Mucosa of gallbladder (tissue), 1 donor: Measurements from ENCODE around the gene CBX7. TPM values are rescaled to one million over a fixed set of nuclear protein-coding genes. Genes with fewer than 3 reads are reported as not detected.

Source experiments
- DNase-seq: peaks from one replicate; pipeline ENCODE4 v3.0.0-alpha.2; 2020; ENCODE audit warnings: low spot score
- total RNA-seq: library from RNA; stranded (reverse); gene quantifications from one replicate; pipeline ENCODE4 v1.2.1, GENCODE V29; 2021
- donor health status: DM: no; HTN: no; CAD: no.

The CBX7 gene
- total RNA-seq, 1 donor from 2014 or later: 76.5 TPM

DNA sequence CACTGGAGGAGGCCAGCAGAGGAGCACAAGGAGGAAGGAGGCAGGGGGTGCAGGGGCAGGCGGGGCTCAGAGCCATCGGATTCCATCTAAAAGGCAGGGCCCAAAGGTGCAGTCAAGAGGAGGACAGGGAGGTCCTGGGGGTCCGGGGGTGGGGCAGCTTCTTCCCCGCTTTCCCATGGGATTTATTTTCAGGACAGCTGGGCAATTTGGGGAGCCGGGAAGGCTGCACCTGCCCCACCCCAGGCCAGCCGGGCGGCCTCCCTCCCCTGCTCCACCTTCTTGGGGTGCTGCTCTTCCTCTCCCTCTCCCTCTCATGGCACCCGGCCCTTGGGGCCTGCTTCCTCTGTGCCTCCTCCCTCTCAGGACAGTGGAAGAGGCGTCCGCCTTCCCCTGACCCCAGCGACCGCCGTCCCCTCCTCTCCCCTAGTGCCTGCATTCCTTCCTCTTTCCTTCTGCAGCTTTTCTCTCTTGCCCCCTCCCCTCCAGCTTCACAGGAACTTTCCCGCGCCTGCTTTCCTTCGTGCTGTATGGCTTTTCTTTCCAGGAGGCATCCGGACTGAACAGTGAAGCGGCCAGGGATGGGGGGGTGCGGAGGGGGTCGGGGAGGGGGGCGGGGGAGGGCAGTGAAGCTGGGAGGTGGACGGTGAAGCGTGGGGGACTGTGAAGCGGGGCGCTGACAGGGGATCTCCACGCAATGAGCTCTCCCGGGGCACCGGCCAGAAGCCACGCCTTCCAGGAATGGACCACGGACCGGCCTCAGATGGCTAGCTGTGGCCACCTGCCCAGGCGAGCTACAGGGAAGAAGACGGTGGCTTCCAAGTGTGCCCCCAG is 28.5 kb downstream of the CBX7 start:
- DNase-seq: no peak

DNA sequence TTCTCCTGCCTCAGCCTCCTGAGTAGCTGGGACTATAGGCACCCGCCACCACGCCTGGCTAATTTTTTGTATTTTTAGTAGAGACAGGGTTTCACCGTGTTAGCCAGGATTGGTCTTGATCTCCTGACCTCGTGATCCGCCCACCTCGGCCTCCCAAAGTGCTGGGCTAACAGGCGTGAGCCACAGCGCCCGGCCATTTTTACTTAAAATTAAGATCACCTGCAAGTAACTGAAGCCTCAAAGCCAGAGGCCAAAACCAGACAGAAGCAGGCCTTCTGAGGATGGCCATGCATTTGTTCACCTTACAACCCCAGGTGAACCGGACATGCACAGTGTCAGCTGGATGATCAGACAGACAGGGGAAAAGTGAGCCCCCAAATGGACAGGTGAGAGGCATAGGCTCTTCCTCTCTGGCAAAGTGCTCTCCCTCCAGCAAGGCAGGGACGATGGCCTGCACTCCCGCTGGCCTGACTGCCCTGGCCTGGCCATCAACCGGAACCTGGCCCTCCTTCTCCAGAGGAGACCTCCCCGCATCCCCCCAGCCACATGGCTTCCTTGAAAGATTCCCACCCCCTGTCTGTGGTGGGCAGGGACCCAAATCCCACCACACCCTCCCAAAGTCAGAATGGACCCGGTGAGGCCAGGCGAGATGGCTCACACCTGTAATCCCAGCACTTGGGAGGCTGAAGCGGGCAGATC is 29.6 kb downstream of the CBX7 start:
- DNase-seq: no peak

DNA sequence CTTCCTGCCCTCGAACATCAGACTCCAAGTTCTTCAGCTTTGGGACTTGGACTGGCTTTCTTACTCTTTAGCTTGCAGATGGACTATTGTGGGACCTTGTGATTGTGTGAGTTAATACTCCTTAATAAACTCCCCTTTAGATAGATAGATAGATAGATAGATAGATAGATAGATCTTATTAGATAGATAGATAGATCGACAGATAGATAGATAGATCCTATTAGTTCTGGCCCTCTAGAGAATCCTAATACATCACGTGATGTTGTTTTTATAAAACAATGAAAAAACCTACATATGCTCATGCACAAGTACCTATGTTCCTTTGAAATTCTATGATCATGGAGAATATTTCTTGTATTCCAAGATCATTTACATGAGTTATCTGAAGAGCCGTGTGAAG is 31.5 kb downstream of the CBX7 start:
- DNase-seq: no peak

DNA sequence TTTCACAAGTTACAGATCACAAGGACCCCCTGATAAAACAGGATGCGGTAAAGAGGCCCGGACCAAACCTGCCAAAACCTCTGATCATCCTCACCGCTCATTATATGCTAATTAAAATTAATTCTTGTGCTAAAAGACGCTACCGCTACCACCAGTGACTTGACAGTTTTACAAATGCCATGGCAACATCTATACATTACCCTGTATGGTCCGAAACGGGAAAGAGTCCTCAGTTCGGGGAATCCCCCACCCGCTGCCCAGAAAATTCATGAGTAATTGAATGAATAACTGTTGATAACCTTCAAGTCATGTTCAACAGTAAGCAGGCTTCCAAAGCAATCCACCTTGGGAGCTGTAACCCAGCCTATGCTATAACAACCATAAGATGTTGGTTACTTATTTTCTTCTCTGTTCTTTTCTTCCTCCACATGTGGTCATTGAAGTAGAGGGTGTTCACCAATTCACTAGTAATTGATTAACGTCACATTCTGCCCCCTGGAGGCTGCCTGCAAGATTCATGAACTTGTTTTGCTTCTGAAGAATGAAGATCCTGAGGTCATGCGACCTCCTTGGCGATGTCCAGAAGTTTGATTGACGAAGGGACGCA is 34.8 kb downstream of the CBX7 start:
- peak; percentile 74 for DNase-seq

DNA sequence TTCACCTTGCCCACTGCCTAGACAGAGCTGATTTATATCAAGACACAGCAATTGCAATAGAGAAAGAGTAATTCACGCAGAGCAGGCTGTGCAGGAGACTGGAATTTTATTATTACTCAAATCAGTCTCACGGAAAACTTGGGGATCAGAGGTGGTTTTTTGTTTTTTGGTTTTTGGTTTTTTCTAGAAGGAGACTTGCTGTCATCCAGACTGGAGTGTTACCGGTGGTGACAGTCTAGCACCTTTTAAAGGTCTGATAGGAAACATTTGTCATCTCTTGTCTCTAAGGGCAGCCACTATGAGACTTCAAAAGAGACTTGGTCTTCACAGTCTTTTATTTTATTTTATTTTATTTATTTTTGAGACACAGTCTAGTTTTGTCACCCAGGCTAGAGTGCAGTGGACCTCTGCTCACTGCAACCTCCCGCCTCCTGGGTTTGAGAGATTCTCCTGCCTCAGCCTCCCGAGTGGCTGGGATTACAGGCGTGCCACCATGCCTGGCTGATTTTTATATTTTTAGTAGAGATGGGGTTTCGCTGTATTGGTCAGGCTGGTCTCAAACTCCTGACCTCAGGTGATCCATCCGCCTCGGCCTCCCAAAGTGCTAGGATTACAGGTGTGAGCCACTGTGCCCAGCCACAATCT is 36.4 kb downstream of the CBX7 start:
- no peak for DNase-seq

DNA sequence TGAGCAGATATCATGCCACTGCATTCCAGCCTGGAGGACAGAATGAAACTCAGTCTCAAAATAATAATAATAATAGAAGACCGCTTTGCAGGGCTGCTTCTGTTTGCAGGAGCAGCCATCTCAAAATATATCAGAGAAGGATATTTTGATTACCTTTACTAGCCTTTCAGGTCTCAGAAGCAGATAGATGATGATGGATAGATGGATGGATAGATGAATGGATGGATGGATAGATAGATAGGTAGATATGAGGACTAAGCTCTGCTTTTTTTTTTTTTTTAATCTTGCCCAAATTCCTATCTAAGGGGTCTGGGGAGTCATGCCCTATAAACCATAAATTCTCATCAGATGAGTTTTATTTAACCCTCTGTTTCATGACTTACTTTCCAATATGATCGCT is 36.9 kb downstream of the CBX7 start:
- no peak for DNase-seq

DNA sequence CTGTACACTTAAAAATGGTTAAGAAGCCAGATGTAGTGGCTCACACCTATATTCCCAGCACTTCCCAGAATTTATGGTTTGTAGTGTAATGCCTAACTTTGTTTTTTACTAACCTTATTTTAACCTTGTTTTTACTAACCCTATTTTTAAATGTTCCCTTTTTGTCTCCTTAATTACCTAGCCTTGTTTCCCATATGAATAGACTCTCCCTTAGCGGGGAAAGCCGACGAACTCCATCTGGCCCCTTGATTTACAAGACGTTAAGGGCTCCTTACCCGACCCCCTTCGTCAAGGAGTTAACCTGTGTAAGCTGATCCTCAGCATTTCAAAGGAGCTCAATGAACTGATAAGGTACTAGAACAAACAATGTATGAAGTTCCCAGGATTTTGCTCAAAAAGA is 38.4 kb downstream of the CBX7 start:
- no peak for DNase-seq

DNA sequence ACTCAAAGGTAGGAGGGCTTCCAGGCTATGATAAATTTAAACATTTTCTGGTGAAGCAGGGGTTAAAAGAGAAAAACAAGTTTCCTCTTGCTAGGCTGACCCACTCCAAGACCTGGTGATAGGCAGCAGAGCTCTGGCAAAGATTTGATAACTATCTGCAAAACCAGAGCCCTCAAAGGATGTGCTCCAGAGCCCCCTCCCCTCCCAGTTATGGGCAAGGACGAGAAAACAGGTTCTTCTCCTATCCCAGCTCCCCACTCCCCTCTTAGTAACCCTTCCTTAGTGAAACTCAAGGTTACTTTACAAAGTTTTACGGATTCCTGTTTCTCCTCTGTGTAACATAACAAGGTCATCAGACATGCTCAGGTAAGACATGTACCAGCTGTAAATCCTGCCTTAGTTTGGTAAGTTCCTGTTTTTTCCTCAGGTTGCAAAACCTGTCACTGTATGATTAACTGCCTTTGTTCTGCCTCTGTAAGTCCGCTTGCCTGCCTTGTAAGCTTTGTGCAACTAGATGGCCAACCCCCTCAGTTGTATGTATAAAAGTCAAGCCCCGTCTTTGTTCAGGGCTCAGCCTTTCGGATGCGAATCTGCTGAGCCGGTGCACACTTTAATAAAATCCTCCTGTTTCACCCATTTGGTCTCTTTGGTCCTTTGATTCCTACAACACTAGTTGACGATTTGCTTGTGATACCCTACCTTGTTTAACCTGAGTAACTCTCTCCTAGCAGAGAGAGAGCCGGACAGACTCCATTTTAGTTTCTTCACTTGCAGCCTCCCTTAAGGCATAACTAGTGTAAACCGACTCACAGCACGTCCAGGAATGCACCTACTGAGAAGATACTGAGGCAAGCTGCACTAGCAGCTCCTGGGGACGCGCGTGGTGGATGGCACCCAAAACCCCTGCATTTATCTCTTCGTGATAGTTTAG is 41.6 kb downstream of the CBX7 start:
- DNase-seq: no peak

DNA sequence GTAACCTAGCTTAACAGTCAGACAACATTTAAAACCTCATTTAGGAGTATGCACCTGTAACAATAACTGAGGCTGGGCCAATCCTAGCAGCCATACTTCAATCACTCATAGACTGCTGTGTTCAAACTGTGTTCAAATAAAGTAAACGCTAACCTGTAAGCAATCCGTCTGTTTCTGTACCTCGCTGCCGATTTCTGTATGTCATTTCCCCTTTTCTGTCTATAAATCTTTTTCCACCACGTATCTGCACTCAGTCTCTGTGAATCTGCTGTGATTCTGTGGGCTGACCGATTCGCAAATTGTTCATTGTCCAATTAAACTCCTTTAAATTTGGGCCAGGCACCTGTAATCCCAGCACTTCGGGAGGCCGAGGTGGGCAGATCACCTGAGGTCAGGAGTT is 43.1 kb downstream of the CBX7 start:
- no peak for DNase-seq

DNA sequence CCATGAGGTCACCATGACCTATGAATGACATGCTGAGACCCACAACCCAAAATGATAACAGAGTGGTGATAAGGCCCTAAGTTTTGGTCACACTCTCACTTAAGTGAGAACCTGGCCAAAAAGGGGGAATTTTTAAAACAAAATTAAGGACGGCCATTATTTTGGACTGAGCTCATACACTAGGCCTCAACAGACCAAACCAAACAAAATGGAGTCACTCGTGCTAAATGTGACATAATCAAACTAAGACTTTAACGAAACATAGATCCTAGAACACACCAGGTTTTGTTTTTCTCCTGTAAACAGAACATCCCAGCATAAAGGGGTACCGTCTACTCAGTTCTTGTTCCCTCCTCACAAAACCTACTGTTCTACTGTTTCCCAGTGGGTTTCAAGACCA is 44.0 kb downstream of the CBX7 start:
- DNase-seq: no peak

DNA sequence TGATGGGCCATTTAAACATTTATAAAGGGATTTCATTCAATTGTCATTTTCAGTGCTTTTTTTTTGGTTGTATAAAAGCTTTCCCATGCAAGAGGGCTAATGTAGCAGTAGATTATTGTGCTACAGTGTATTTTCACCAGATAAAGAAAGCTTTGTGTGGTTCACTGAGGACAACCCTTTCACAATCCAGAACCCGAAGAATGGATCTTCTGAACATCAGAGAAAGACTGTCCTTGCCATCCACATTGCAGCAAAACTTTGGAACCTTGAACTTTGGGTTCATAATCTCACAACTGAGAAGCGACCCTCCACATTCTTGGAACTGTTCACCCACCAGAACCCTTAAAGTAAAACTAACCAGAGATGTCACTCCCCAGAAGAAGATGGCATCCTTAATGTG is 46.2 kb downstream of the CBX7 start:
- DNase-seq: no peak

DNA sequence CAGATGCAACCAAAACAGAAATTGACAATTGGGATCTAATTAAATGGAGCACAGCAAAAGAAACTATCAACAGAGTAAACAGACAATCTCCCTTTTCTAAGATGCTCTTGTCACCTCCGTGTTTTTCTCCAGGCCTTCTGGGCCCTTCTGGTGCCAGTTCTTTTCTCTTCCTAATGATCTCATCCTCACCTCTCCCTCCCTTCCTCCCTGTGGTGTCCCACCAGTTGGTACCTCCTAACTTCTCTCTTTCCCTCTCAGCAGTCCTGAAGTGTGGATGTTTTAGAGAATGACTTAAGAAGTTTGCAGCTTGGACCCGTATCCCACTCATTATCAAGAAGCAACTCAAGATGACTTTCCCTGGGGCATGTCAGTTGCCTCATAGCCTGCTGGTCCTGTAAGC is 49.0 kb downstream of the CBX7 start:
- DNase-seq: no peak

DNA sequence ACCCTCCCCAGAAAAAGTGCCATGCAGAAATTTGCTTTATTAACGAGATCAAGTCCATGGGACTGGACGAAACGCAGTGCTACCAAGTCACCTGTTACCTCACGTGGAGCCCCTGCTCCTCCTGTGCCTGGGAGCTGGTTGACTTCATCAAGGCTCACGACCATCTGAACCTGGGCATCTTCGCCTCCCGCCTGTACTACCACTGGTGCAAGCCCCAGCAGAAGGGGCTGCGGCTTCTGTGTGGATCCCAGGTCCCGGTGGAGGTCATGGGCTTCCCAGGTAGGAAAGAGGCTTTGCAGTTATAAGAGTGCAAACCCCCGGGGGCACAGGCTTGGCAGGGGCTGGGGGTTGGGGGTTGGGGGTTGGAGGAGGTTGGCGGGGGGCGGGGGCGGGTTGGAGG is 51.3 kb downstream of the CBX7 start:
- DNase-seq: no peak

DNA sequence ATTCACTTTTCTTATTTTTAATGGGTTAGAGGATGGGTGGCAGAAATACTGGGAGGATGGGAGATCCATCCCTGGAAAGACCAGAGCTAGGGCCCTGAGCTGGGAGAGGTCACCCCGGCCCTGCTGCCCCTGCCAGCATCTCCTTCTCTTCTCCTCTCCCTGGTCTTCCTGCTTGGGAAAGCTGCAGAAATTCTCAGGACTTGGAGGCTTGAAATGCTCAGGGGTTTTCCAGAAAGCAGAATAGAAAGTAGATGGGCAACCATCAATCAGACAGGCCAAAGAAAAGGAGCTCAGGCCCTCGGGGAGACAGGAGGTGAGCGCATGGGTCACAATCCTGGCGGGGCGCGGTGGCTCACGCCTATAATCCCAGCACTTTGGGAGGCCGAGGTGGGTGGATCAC is 53.9 kb downstream of the CBX7 start:
- DNase-seq: no peak

DNA sequence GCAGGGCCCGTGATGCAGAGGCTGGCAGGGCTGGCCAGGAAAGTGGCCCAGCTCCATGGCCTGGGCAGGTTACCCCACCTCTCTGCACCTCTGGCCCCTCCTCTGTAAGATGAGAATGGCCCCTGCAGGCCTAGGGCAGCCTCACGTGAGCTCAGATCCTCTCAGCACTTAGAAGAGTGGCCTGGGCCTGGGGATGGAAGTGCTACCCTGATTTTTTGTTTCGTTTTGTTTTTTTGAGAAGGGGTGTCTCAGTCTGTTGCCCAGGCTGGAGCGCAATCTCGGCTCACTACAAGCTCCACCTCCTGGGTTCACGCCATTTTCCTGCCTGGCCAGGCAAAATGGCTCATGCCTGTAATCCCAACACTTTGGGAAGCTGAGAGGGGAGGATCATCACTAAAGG is 54.5 kb downstream of the CBX7 start:
- no peak for DNase-seq

DNA sequence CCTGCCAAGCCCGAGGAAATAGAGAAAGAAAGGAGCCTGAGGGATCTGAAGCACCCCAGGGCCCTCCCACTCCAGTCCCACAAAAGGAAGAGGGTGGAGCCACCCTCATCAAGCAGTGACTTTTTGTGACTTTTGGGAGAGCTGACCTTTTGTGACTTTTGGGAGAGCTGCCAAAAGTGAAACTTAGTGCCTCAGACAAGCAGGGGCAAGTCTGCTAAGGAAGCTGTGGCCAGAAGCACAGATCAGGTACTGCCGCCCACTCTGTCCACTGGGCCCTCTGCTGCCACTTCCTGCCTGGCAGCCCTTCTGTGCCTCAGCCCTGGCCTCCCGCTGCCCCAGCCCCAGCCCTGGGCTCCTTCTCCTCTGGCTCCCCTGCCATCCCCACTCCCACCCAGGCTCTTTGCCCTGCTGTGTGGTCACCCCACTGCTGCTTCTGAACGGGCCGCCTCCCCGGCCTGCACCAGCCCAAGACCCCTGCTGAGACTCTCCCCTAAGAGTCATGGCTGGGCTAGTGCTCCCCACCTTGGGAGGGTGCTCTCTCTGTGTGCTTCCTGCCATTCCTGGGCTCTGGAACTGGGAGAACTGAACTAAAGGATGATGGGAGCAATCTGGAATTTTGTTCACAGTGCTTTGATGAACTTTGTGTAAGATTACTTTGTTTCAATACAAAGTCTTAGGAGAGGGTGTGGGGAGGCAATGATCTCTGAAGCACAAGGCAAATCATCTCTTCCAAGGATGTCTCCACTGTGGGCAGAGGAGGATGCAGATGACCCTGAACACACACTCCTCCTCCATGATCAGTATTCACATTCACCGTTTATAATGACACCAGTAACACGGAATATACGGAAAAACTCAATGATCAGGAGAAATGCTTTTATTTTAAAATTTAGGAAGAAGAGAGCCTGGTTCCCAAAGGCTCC is 55.1 kb downstream of the CBX7 start, which contains the start of gene APOBEC3H:
Gene APOBEC3H (plus strand): TSS at position 147 of the 923 bp plus-strand sequence. CDS start 3,035 bp downstream, outside the sequence.
- peak; percentile 16 for DNase-seq

DNA sequence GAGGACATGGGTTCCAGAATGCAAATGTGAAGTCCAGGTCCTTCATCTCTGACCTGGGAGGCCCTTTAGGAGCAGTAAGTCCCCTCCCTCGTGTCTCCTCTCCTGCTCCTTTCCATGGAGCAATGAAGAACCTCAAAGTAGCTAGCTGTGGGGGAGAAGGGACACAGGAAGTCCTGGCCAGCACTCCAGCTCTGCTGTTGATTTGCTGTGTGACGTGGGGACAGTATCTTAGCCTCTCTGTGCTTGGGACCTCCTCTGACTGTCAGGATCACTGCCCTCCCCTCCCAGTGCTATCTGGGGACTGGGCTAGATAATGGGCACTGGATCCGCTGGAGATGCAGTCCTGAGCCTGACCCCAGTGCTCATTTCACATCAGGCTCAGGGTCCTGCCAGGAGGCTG is 56.5 kb downstream of the CBX7 start:
- DNase-seq: no peak

DNA sequence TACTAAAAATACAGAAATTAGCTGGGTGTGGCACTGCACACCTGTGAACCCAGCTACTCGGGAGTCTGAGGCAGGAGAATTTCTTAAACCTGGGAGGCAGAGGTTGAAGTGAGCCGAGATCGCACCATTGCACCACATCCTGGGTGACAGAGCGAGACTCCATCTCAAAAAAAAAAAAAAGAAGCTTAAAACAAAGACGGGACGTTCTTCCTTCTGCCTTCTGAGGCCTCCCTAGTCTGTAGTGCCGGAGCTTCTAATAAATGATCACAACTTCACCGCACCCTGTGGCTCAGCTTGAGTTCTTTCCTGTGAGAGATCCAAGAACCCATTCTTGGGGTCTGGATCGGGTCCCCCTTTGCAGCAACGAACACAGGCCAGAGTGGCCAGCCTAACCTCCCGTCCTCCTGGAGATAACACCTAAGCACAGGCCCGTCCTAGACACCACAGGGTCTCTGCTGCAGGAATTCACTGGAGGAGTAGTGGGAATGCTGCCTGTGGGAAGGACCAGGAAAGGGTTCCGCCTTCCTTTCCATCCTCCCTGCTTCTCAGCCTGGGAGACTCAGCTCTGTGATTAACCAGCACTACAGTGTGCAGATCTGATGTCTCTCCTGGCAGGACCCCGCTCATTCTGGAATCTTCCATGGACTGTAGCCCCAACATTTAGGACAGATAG is 57.6 kb downstream of the CBX7 start:
- no peak for DNase-seq

DNA sequence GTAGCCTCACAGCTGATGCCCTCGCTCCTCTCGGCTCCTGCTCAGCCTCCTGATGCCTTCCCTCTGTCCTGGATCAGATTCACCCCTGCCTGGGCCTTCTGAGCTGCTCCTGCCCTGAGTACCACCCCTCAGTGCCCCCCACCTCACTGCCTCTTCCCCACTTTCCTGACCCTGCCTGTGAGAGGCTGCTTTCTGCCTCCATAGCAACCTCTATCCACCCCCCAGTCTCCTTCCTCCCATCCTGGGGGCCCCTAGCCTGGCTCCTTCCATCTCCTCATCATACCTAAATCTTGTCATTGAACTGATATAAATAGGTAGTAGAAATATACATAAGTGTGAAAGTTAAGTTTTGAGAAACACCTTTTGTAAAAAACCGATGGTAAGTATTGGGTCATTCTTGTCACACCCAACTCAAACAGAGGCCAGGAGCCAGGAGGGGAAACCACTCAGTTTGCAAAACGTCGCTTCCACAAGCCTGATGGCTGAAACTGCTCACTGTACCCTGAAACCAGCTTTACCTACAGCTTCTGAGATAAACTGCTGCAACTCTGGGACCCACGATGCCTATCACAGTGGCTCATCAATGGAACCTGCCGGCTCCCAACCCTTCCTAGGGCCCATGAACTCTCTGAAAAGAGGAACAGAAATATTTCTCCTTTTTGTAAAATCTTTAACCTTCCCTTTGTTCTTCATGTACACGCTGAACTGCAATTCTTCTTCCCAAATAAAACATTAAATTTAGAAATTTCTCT is 60.2 kb downstream of the CBX7 start:
- DNase-seq: no peak
